Tibial nerve (tissue), 3 donors: ENCODE measurements around the gene TMTC1.

ENCODE experiments used
- POLR2A ChIP-seq, 2 donors: fragments of 450-650 bp; IDR thresholded peaks; one replicate each; pipeline ENCODE4 v1.6.1; 2017; ENCODE audit warnings: antibody characterized with exemption in 2 of 2, mild to moderate bottlenecking in 2 of 2, moderate library complexity in 2 of 2
- TF ChIP-seq, protein P1 (sequence below), 5 experiments: fragments of 200-600 bp in 3 of 5; fragments of 450-650 bp in 2 of 5; sonication (generic) in 3 of 5; IDR thresholded peaks; one replicate each; pipeline ENCODE4 v1.5.1; 2016 to 2019; ENCODE audit warnings: antibody characterized with exemption in 5 of 5, mild to moderate bottlenecking in 3 of 5, moderate library complexity in 2 of 5

- TF ChIP-seq, protein P1, sequence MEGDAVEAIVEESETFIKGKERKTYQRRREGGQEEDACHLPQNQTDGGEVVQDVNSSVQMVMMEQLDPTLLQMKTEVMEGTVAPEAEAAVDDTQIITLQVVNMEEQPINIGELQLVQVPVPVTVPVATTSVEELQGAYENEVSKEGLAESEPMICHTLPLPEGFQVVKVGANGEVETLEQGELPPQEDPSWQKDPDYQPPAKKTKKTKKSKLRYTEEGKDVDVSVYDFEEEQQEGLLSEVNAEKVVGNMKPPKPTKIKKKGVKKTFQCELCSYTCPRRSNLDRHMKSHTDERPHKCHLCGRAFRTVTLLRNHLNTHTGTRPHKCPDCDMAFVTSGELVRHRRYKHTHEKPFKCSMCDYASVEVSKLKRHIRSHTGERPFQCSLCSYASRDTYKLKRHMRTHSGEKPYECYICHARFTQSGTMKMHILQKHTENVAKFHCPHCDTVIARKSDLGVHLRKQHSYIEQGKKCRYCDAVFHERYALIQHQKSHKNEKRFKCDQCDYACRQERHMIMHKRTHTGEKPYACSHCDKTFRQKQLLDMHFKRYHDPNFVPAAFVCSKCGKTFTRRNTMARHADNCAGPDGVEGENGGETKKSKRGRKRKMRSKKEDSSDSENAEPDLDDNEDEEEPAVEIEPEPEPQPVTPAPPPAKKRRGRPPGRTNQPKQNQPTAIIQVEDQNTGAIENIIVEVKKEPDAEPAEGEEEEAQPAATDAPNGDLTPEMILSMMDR (IDR thresholded peaks at IDR 0.05): no peak
- no peak for TF ChIP-seq POLR2A (IDR thresholded peaks at IDR 0.05)
Observed at GRCh38 chr12:29638528-29638927, 145.2 kb downstream of the TMTC1 start.
